H1 (cell line): ENCODE data around the gene PES1. TPM values are rescaled to one million over a fixed set of nuclear protein-coding genes. Genes with fewer than 3 reads are reported as not detected.
"Not testable (repeated sequence)": the region's sequence is repeated elsewhere in the genome, so short reads cannot be mapped to it uniquely, and the experiment has no call there.

Source experiments
- CTCF ChIA-PET: fragments of 300-600 bp; sonication (Branson Sonifier 250); formaldehyde crosslinking; loops from one replicate; lab custom pipeline; 2021; ENCODE audit not compliant: partially characterized antibody; lab: Charles Lee
- POLR2A ChIA-PET: fragments of 300-600 bp; sonication (Branson Sonifier 250); formaldehyde crosslinking; loops from one replicate; lab custom pipeline; 2021; ENCODE audit warnings: inconsistent platforms; ENCODE audit not compliant: partially characterized antibody; lab: Charles Lee
- DNase-seq, 2 experiments: peaks; one replicate each; pipeline versions ENCODE4 v3.0.0 to v3.0.0-alpha.2; 2010 to 2022; ENCODE audit warnings: low spot score in 2 of 2, low read depth in 1 of 2, mixed read lengths in 1 of 2
- FAIRE-seq: peaks from 2 replicates; lab custom pipeline; 2011; peaks lifted over from hg19 to GRCh38; lab: Jason Lieb, UNC
- H2AFZ ChIP-seq: 2 replicates; pipeline ENCODE4 v1.8.1; 2012; ENCODE audit warnings: low read length, inconsistent platforms
- H2AK5ac ChIP-seq: 2 replicates; pipeline ENCODE4 v1.6.1; 2013; ENCODE audit warnings: low read depth, low read length
- H2BK120ac ChIP-seq: replicated peaks from 2 replicates; pipeline ENCODE3; 2013; ENCODE audit warnings: low read depth, low read length, inconsistent platforms
- H2BK12ac ChIP-seq: 2 replicates; pipeline ENCODE4 v1.6.1; 2013; ENCODE audit warnings: low read depth, low read length
- H2BK15ac ChIP-seq: 2 replicates; pipeline ENCODE4 v1.6.1; 2013; ENCODE audit warnings: low read length
- H2BK20ac ChIP-seq: 2 replicates; pipeline ENCODE4 v1.6.1; 2013; ENCODE audit warnings: low read length
- H2BK5ac ChIP-seq: 2 replicates; pipeline ENCODE4 v1.6.1; 2013; ENCODE audit warnings: low read depth, low read length
- H3K14ac ChIP-seq: 2 replicates; pipeline ENCODE4 v1.6.1; 2013; ENCODE audit warnings: inconsistent platforms; ENCODE audit not compliant: insufficient read length
- H3K18ac ChIP-seq: 2 replicates; pipeline ENCODE4 v1.6.1; 2013; ENCODE audit warnings: low read length; ENCODE audit errors: extremely low read depth
- H3K23ac ChIP-seq: 2 replicates; pipeline ENCODE4 v1.6.1; 2013; ENCODE audit warnings: inconsistent platforms; ENCODE audit not compliant: insufficient read length
- H3K23me2 ChIP-seq: 2 replicates; pipeline ENCODE4 v1.6.1; 2013; ENCODE audit warnings: low read depth, low read length
- H3K27ac ChIP-seq: 2 replicates; pipeline ENCODE4 v1.6.1; 2011; ENCODE audit warnings: low read depth, low read length, inconsistent platforms
- H3K27me3 ChIP-seq, 4 experiments: replicated peaks in 1 of 4; 1 replicate in 1 of 4; 2 replicates in 3 of 4; pipeline versions ENCODE4 v1.6.1 to v1.8.1; 2011 to 2013; ENCODE audit warnings: low read length in 3 of 4, mild to moderate bottlenecking in 3 of 4, inconsistent platforms in 2 of 4, mixed read lengths in 2 of 4, moderate library complexity in 1 of 4; ENCODE audit not compliant: control insufficient read depth in 3 of 4, insufficient read depth in 3 of 4; ENCODE audit errors: extremely low read depth in 1 of 4
- H3K36me3 ChIP-seq, 4 experiments: 2 replicates each; pipeline versions ENCODE4 v1.6.1 to v1.8.1; 2011 to 2013; ENCODE audit warnings: mild to moderate bottlenecking in 4 of 4, low read length in 3 of 4, moderate library complexity in 2 of 4, control low read depth in 1 of 4, inconsistent platforms in 1 of 4; ENCODE audit not compliant: insufficient read depth in 4 of 4, control insufficient read depth in 2 of 4
- H3K4ac ChIP-seq: replicated peaks from 2 replicates; pipeline ENCODE3; 2013; ENCODE audit warnings: low read length, low read depth, mixed read lengths, inconsistent platforms; ENCODE audit not compliant: insufficient read length
- H3K4me1 ChIP-seq, 4 experiments: replicated peaks in 1 of 4; 1 replicate in 1 of 4; 2 replicates in 3 of 4; pipeline versions ENCODE4 v1.6.1 to v1.8.1; 2011 to 2013; ENCODE audit warnings: low read length in 3 of 4, inconsistent platforms in 2 of 4, mixed read lengths in 1 of 4; ENCODE audit not compliant: insufficient read depth in 4 of 4, control insufficient read depth in 3 of 4
- H3K4me2 ChIP-seq, 2 experiments: 2 replicates each; pipeline versions ENCODE4 v1.6.1 to v1.8.1; 2011 to 2013; ENCODE audit warnings: low read depth in 2 of 2, low read length in 2 of 2, control low read depth in 1 of 2, inconsistent platforms in 1 of 2, mild to moderate bottlenecking in 1 of 2; ENCODE audit not compliant: insufficient read depth in 1 of 2
- H3K4me3 ChIP-seq, 4 experiments: fragments of 200-600, 300-600 bp in 1 of 4; sonication (generic), shearing (Covaris generic), sonication (Bioruptor Twin) in 1 of 4; 2 replicates each; pipeline versions ENCODE4 v1.5.1 to v1.8.1; 2011 to 2016; ENCODE audit warnings: low read length in 4 of 4, low read depth in 3 of 4, control low read depth in 2 of 4, inconsistent platforms in 2 of 4, mild to moderate bottlenecking in 2 of 4, mixed read lengths in 1 of 4, moderate library complexity in 1 of 4; ENCODE audit not compliant: insufficient read depth in 2 of 4; ENCODE audit errors: extremely low read depth in 1 of 4
- H3K56ac ChIP-seq: replicated peaks from 2 replicates; pipeline ENCODE3; 2013; ENCODE audit warnings: low read depth, mild to moderate bottlenecking, mixed read lengths, low read length, inconsistent platforms; ENCODE audit not compliant: insufficient read length
- H3K79me1 ChIP-seq: 2 replicates; pipeline ENCODE4 v1.6.1; 2013; ENCODE audit warnings: low read depth, low read length, control low read depth
- H3K79me2 ChIP-seq, 2 experiments: 2 replicates each; pipeline versions ENCODE4 v1.6.1 to v1.8.1; 2012 to 2013; ENCODE audit warnings: low read length in 2 of 2, mild to moderate bottlenecking in 2 of 2, inconsistent platforms in 1 of 2; ENCODE audit not compliant: insufficient read depth in 2 of 2, control insufficient read depth in 1 of 2
- H3K9ac ChIP-seq, 4 experiments: replicated peaks in 1 of 4; 1 replicate in 1 of 4; 2 replicates in 3 of 4; pipeline versions ENCODE4 v1.6.1 to v1.8.1; 2011 to 2013; ENCODE audit warnings: low read depth in 3 of 4, low read length in 3 of 4, control low read depth in 2 of 4, mild to moderate bottlenecking in 2 of 4, moderate library complexity in 2 of 4, inconsistent platforms in 1 of 4; ENCODE audit errors: extremely low read depth in 1 of 4
- H3K9me3 ChIP-seq, 2 experiments: 2 replicates each; pipeline versions ENCODE4 v1.6.1 to v1.8.1; 2012 to 2013; ENCODE audit warnings: mild to moderate bottlenecking in 2 of 2, moderate library complexity in 2 of 2, control low read depth in 1 of 2, inconsistent platforms in 1 of 2, low read depth in 1 of 2, low read length in 1 of 2, mixed read lengths in 1 of 2; ENCODE audit not compliant: insufficient read depth in 2 of 2
- H4K20me1 ChIP-seq, 2 experiments: replicated peaks in 1 of 2; 2 replicates each; pipeline versions ENCODE3 to v1.8.1; 2011 to 2013; ENCODE audit warnings: inconsistent platforms in 2 of 2, low read length in 2 of 2, mild to moderate bottlenecking in 1 of 2; ENCODE audit not compliant: insufficient read depth in 2 of 2, control insufficient read depth in 1 of 2
- H4K5ac ChIP-seq: 2 replicates; pipeline ENCODE4 v1.6.1; 2013; ENCODE audit warnings: low read length, low read depth, mixed read lengths, inconsistent platforms; ENCODE audit not compliant: insufficient read length
- H4K8ac ChIP-seq: 2 replicates; pipeline ENCODE4 v1.8.0; 2013; ENCODE audit warnings: mild to moderate bottlenecking, moderate library complexity, low read length, inconsistent platforms; ENCODE audit not compliant: insufficient read depth; ENCODE audit errors: extremely low read depth
- H4K91ac ChIP-seq: replicated peaks from 2 replicates; pipeline ENCODE3; 2013; ENCODE audit warnings: low read length, mixed read lengths, inconsistent platforms; ENCODE audit not compliant: insufficient read length
- WGBS, 2 experiments: shearing (Covaris generic) in 1 of 2; methylation state at CpG; one replicate each; pipeline versions ENCODE4 v1.1.6 to v1.1.7; 2013 to 2015; ENCODE audit warnings: low lambda C conversion rate in 2 of 2, mixed read lengths in 2 of 2, inconsistent platforms in 1 of 2, low coverage in 1 of 2, missing lambda C conversion rate in 1 of 2; ENCODE audit not compliant: insufficient replicate concordance in 2 of 2, insufficient coverage in 1 of 2, insufficient read length in 1 of 2; ENCODE audit errors: extremely low coverage in 1 of 2, missing lambda C conversion rate in 1 of 2; 5-methylcytosine and 5-hydroxymethylcytosine counted together
- polyA plus RNA-seq, 7 experiments: library from polyadenylated mRNA; depleted of rRNA in 3 of 7; stranded (reverse) in 5 of 7; unstranded in 2 of 7; fragments of >200 nt in 5 of 7; fragments of 200-250 nt in 2 of 7; gene quantifications; 1 replicate in 5 of 7; 2 replicates in 1 of 7; 4 replicates in 1 of 7; pipeline versions ENCODE4 v1.2.1 to v1.2.3, GENCODE V29; 2011 to 2013; ENCODE audit warnings: missing spikeins in 2 of 7, mixed read lengths in 2 of 7
- total RNA-seq: library from RNA; stranded (reverse); fragmentation: NEBNext Ultra II Directional; extraction: Animal tissue kit (Norgen Biotek cat#: 25700); gene quantifications from 2 replicates; pipeline ENCODE4 v1.2.1, GENCODE V29; 2021

PES1 gene
- total and polyA plus RNA-seq, 2 of the 8 experiments (the other 6 are each of a cell fraction or from before 2014, with no cell fraction given) = 121 to 191 TPM

GRCh38 chr22:30567277-30567676 lies 24.4 kb downstream of the PES1 start:
- not testable (repeated sequence) for FAIRE-seq
- CTCF ChIA-PET = interaction anchor here (1.1 to 1.5 kb wide), 3 partner anchors 39 to 122 kb away, joined by 3 to 4 read pairs (median 3); partner anchors contain the start of gene TCN2
- 98% methylated on average over 6 of the region's 6 CpGs; no CpG with 5 or more reads in 1 of the 2 experiments for WGBS, 2 experiments

More at GRCh38 chr22:30567277-30567676, 24.4 kb downstream of the PES1 start:
- not testable (repeated sequence) for H4K8ac ChIP-seq, H2BK12ac ChIP-seq, H3K56ac ChIP-seq, H3K4me3 ChIP-seq, H2AFZ ChIP-seq, H3K9ac ChIP-seq, H3K27me3 ChIP-seq, H3K79me2 ChIP-seq, H3K9me3 ChIP-seq, H2AK5ac ChIP-seq, H4K5ac ChIP-seq, H2BK20ac ChIP-seq, H3K14ac ChIP-seq, H2BK5ac ChIP-seq, H3K18ac ChIP-seq, H2BK15ac ChIP-seq, H3K23me2 ChIP-seq, H3K36me3 ChIP-seq, H3K79me1 ChIP-seq, H4K20me1 ChIP-seq, H3K23ac ChIP-seq, H4K91ac ChIP-seq, DNase-seq, H2BK120ac ChIP-seq, H3K4me1 ChIP-seq, H3K27ac ChIP-seq, H3K4me2 ChIP-seq, H3K4ac ChIP-seq
- POLR2A ChIA-PET = interaction anchor here (1.4 kb wide), 1 partner anchor 24 kb away, joined by 4 read pairs; no protein-coding TSS in a partner anchor
